Omental fat pad (tissue), 4 donors: ENCODE measurements around the gene TPST1. TPM values are rescaled to one million over a fixed set of nuclear protein-coding genes. Genes with fewer than 3 reads are reported as not detected.
"Not testable (repeated sequence)": the region's sequence is repeated elsewhere in the genome, so short reads cannot be mapped to it uniquely, and the experiment has no call there.

Source experiments
- ATAC-seq: fragments of 150-250 bp; one replicate; pipeline ENCODE4 v1.9.1; 2016; ENCODE audit warnings: mild to moderate bottlenecking, moderate library complexity; ENCODE audit not compliant: low FRiP score
- DNase-seq: peaks from one replicate; pipeline ENCODE4 v3.0.0-alpha.2; 2019; ENCODE audit warnings: low spot score
- CTCF ChIP-seq, 3 donors: fragments of 450-650 bp; IDR thresholded peaks; one replicate each; pipeline ENCODE4 v1.5.1; 2016 to 2017; ENCODE audit warnings: antibody characterized with exemption in 3 of 3, mild to moderate bottlenecking in 3 of 3, moderate library complexity in 2 of 3
- small RNA-seq: library from RNA; depleted of rRNA; stranded (forward); fragments of <200 nt; gene quantifications from one replicate; pipeline ENCODE3, GENCODE V24; 2016
- total RNA-seq, 4 donors: library from RNA; depleted of rRNA; stranded (reverse); fragments of >200 nt; gene quantifications; one replicate each; pipeline ENCODE4 v1.1.0, GENCODE V29; 2016

TPST1 gene
- total RNA-seq, 4 donors from 2014 or later: 16.4 to 63.2 (median 24.3) TPM

- DNase-seq, ATAC-seq: not testable (repeated sequence)
Observed at GRCh38 chr7:66395128-66395571, 190.0 kb downstream of the TPST1 start.

GRCh38 chr7:66396052-66396451 is 190.9 kb downstream of the TPST1 start:
- DNase-seq, ATAC-seq: not testable (repeated sequence)

GRCh38 chr7:66398841-66399240 is 193.7 kb downstream of the TPST1 start:
- DNase-seq: not testable (repeated sequence)

GRCh38 chr7:66399566-66399965 is 194.4 kb downstream of the TPST1 start:
- no peak for DNase-seq
- no peak for ATAC-seq
- no peak for TF ChIP-seq CTCF (IDR thresholded peaks at IDR 0.05)

More at GRCh38 chr7:66398841-66399240, 193.7 kb downstream of the TPST1 start:
- not testable (repeated sequence) for ATAC-seq

GRCh38 chr7:66400400-66400799 is 195.3 kb downstream of the TPST1 start:
- ATAC-seq (no peak), DNase-seq (no peak)
- TF ChIP-seq CTCF (IDR thresholded peaks at IDR 0.05): no peak

GRCh38 chr7:66401126-66401525 is 196.0 kb downstream of the TPST1 start:
- DNase-seq, ATAC-seq: not testable (repeated sequence)

GRCh38 chr7:66401932-66402331 is 196.8 kb downstream of the TPST1 start:
- ATAC-seq, DNase-seq: not testable (repeated sequence)

GRCh38 chr7:66403564-66403963 is 198.4 kb downstream of the TPST1 start:
- no peak for TF ChIP-seq CTCF (IDR thresholded peaks at IDR 0.05)
- ATAC-seq (no peak), DNase-seq (no peak)

GRCh38 chr7:66409493-66409892 is 204.4 kb downstream of the TPST1 start:
- DNase-seq (no peak), ATAC-seq (no peak)
- TF ChIP-seq CTCF (IDR thresholded peaks at IDR 0.05): no peak

Small RNAs within 50 kb of the gene (small RNA-seq; reads per million reads assigned to genes)
- not detected for gene RNU6-313P

Other genes with a start within 250 kb of the TPST1 start
- gene GUSB, start 223.1 kb upstream of the TPST1 start, total RNA-seq: 10 to 100 TPM; 20.2 to 45.7 (median 33.1) TPM
- 10 to 100 TPM; 17.1 to 42.1 (median 24.7) TPM for gene ASL, start 129.5 kb upstream of the TPST1 start, total RNA-seq
- 10 to 100 TPM; 26.9 to 49.5 (median 38.3) TPM for gene CRCP, start 90.5 kb upstream of the TPST1 start, total RNA-seq